ENCODE data around the gene SET. TPM values are rescaled to one million over a fixed set of nuclear protein-coding genes. Genes with fewer than 3 reads are reported as not detected.

The SET gene
- total RNA-seq, 4 donors from 2014 or later: 72.3 to 148 (median 83.9) TPM

- no peaks in the 10 kb centered on the region for H3K27me3 ChIP-seq
- H3K4me1 ChIP-seq: no peaks in the 10 kb centered on the region
- H3K27ac ChIP-seq: no peak overlapping the region
- TF ChIP-seq CTCF (IDR thresholded peaks at IDR 0.05) (no peak), POLR2A (IDR thresholded peaks at IDR 0.05) (no peak)
- peak in 1 of 3 donors; percentile 20 for DNase-seq
- H3K4me3 ChIP-seq: no peak overlapping the region
- H3K9me3 ChIP-seq: no peaks in the 10 kb centered on the region
- no peaks in the 10 kb centered on the region for H3K36me3 ChIP-seq
Observed at GRCh38 chr9:128713411-128713780, 24.4 kb downstream of the SET start.

GRCh38 chr9:128713941-128714573 is 25.0 kb downstream of the SET start:
- H3K27ac ChIP-seq: no peak overlapping the region
- H3K9me3 ChIP-seq: no peaks in the 10 kb centered on the region
- H3K4me3 ChIP-seq: no peak overlapping the region
- no peak for TF ChIP-seq POLR2A (IDR thresholded peaks at IDR 0.05)
- no peak for TF ChIP-seq CTCF (IDR thresholded peaks at IDR 0.05)
- H3K4me1 ChIP-seq: no peaks in the 10 kb centered on the region
- no peaks in the 10 kb centered on the region for H3K27me3 ChIP-seq
- DNase-seq: peak in 1 of 3 donors; percentile 26
- no peaks in the 10 kb centered on the region for H3K36me3 ChIP-seq

GRCh38 chr9:128714586-128715435 is 25.8 kb downstream of the SET start:
- H3K4me3 ChIP-seq: no peak overlapping the region
- H3K27ac ChIP-seq: no peak overlapping the region
- H3K9me3 ChIP-seq: no peaks in the 10 kb centered on the region
- peaks cover 0 to 4% (median 0%) of the 10 kb centered on the region in 4 donors for H3K4me1 ChIP-seq
- no peaks in the 10 kb centered on the region for H3K36me3 ChIP-seq
- no peaks in the 10 kb centered on the region for H3K27me3 ChIP-seq
- DNase-seq: peak in 1 of 3 donors; percentile 34
- TF ChIP-seq CTCF (IDR thresholded peaks at IDR 0.05): no peak
- no peak for TF ChIP-seq POLR2A (IDR thresholded peaks at IDR 0.05)

GRCh38 chr9:128715436-128715750 is 26.4 kb downstream of the SET start:
- H3K4me1 ChIP-seq: peaks cover 0 to 5% (median 0%) of the 10 kb centered on the region in 4 donors
- no peaks in the 10 kb centered on the region for H3K27me3 ChIP-seq
- no peak overlapping the region for H3K27ac ChIP-seq
- no peaks in the 10 kb centered on the region for H3K36me3 ChIP-seq
- TF ChIP-seq POLR2A (IDR thresholded peaks at IDR 0.05) (no peak), CTCF (IDR thresholded peaks at IDR 0.05) (no peak)
- no peaks in the 10 kb centered on the region for H3K9me3 ChIP-seq
- H3K4me3 ChIP-seq: no peak overlapping the region
- DNase-seq: peak in 1 of 3 donors; percentile 20

- TF ChIP-seq CTCF (IDR thresholded peaks at IDR 0.05) (no peak), POLR2A (IDR thresholded peaks at IDR 0.05) (no peak)
- H3K27me3 ChIP-seq: no peaks in the 10 kb centered on the region
- no peaks in the 10 kb centered on the region for H3K9me3 ChIP-seq
- DNase-seq: peak in 1 of 3 donors; percentile 36
- no peak overlapping the region for H3K4me3 ChIP-seq
- no peak overlapping the region for H3K27ac ChIP-seq
- H3K36me3 ChIP-seq: peaks cover 0 to 5% (median 0%) of the 10 kb centered on the region in 3 donors
- peaks cover 0 to 5% (median 0%) of the 10 kb centered on the region in 4 donors for H3K4me1 ChIP-seq
Observed at GRCh38 chr9:128716581-128717254, 27.7 kb downstream of the SET start.

All from Peyer's patch (tissue), 4 donors.